HL-60 (cell line): ENCODE data around the gene DVL3.

ENCODE experiments used
- CTCF ChIP-seq: IDR thresholded peaks from one replicate; pipeline ENCODE4 v1.5.1; 2011; ENCODE audit warnings: low read length, control low read depth, inconsistent platforms; ENCODE audit not compliant: insufficient read depth
- GABPA ChIP-seq: IDR thresholded peaks from 2 replicates; pipeline ENCODE4 v1.6.1; 2012; ENCODE audit warnings: low read depth
- POLR2AphosphoS5 ChIP-seq: IDR thresholded peaks from 2 replicates; pipeline ENCODE4 v1.6.1; 2012; ENCODE audit warnings: low read depth
- REST ChIP-seq: IDR thresholded peaks from 2 replicates; pipeline ENCODE4 v1.6.1; 2012; ENCODE audit warnings: low read depth; ENCODE audit not compliant: insufficient replicate concordance
- SPI1 ChIP-seq: IDR thresholded peaks from 2 replicates; pipeline ENCODE4 v1.6.1; 2012; ENCODE audit warnings: low read depth, mild to moderate bottlenecking, borderline replicate concordance

DNA sequence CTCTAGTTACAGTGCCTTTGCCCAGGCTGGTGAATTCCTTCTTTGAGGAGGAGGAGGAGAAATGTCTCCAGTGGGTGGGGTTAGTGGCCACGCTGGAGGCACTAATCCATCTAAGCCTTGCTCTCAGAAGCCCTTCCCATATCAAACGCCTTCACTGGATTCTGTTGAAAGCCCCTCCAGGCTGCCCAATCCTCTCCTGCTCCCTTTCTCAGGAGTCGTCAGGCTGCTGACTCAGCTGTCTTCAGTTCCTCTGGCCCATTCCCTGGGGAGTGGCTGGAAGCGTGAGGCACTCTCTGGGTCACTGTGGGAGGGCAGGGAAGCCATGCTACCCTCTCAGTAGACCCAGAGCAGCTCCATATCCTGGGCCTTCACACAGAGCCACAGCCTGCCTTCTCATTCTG, 22.2 kb downstream of the DVL3 start:
- no peak for TF ChIP-seq CTCF
- TF ChIP-seq REST: no peak
- no peak for TF ChIP-seq GABPA
- no peak for TF ChIP-seq POLR2AphosphoS5
- no peak for TF ChIP-seq SPI1
